K562 (cell line): ENCODE results near the gene NAT8L. TPM values are rescaled to one million over a fixed set of nuclear protein-coding genes. Genes with fewer than 3 reads are reported as not detected.

ENCODE experiments used
- ATAC-seq: fragments of 200-7000 bp; cut with Tn5 transposase; 3 replicates; pipeline ENCODE4 v1.9.1; 2020; ENCODE audit warnings: moderate library complexity
- BruUV-seq: library from RNA; stranded (reverse); fragments of 400-500 nt; replicated peaks from 2 replicates; lab custom pipeline; 2021; lab: Mats Ljungman, UMichigan
- CTCF ChIA-PET: fragments of 300-600 bp; formaldehyde crosslinking; extraction: SDS; loops from one replicate; lab custom pipeline; 2021; ENCODE audit warnings: low intra/inter-chr PET ratio; lab: Yijun Ruan, JAX
- POLR2A ChIA-PET: fragments of 300-600, 350-650 bp; sonication (Branson Sonifier 250); formaldehyde crosslinking; extraction: SDS; loops from one replicate; lab custom pipeline; 2021; ENCODE audit warnings: antibody characterized with exemption, inconsistent platforms; lab: Yijun Ruan, JAX
- DNase-seq, 4 experiments: peaks; one replicate each; pipeline versions ENCODE4 v3.0.0 to v3.0.0-alpha.2; 2011 to 2018; ENCODE audit warnings: low spot score in 3 of 4, mixed read lengths in 3 of 4; ENCODE audit errors: extremely low read depth in 1 of 4
- FAIRE-seq: peaks from 2 replicates; lab custom pipeline; 2011; peaks lifted over from hg19 to GRCh38; lab: Jason Lieb, UNC
- H2AFZ ChIP-seq: 2 replicates; pipeline ENCODE4 v1.6.0; 2011; ENCODE audit warnings: low read depth, low read length, control low read depth, inconsistent platforms
- H3K27ac ChIP-seq: fragments of 200-600 bp; 3 replicates; pipeline ENCODE4 v1.8.0; 2011; ENCODE audit warnings: low read depth, mild to moderate bottlenecking, control low read depth, inconsistent platforms, low read length, moderate library complexity, mixed read lengths; ENCODE audit errors: extremely low read depth
- H3K27me3 ChIP-seq, 2 experiments: fragments of 300-600 bp in 1 of 2; 2 replicates in 1 of 2; 3 replicates in 1 of 2; pipeline versions ENCODE4 v1.6.0 to v1.8.0; 2011; ENCODE audit warnings: inconsistent platforms in 2 of 2, low read length in 2 of 2, mild to moderate bottlenecking in 1 of 2, mixed read lengths in 1 of 2, moderate library complexity in 1 of 2; ENCODE audit not compliant: control insufficient read depth in 2 of 2, insufficient read depth in 2 of 2
- H3K36me3 ChIP-seq: fragments of 300-600 bp; 3 replicates; pipeline ENCODE4 v1.8.0; 2011; ENCODE audit warnings: mild to moderate bottlenecking, low read length, inconsistent platforms; ENCODE audit not compliant: control insufficient read depth, insufficient read depth
- H3K4me1 ChIP-seq, 2 experiments: fragments of 200-600 bp in 1 of 2; replicated peaks in 1 of 2; 2 replicates in 1 of 2; 3 replicates in 1 of 2; pipeline versions ENCODE4 v1.5.1 to v1.8.0; 2011; ENCODE audit warnings: inconsistent platforms in 2 of 2, low read length in 2 of 2, mild to moderate bottlenecking in 1 of 2, mixed read lengths in 1 of 2, moderate library complexity in 1 of 2; ENCODE audit not compliant: control insufficient read depth in 2 of 2, insufficient read depth in 2 of 2
- H3K4me2 ChIP-seq: 2 replicates; pipeline ENCODE4 v1.6.1; 2011; ENCODE audit warnings: low read length, control low read depth, inconsistent platforms, mixed read lengths; ENCODE audit not compliant: insufficient read depth
- H3K4me3 ChIP-seq: fragments of 200-600 bp; sonication (generic), shearing (Covaris generic); 2 replicates; pipeline ENCODE4 v1.5.1; 2016; ENCODE audit warnings: control low read depth, inconsistent platforms
- H3K79me2 ChIP-seq: fragments of 200-600 bp; 3 replicates; pipeline ENCODE4 v1.8.0; 2011; ENCODE audit warnings: low read length, inconsistent platforms; ENCODE audit not compliant: control insufficient read depth, insufficient read depth
- H3K9ac ChIP-seq, 2 experiments: 2 replicates each; pipeline versions ENCODE4 v1.6.0 to v1.6.1; 2011; ENCODE audit warnings: low read depth in 2 of 2, low read length in 2 of 2, control low read depth in 1 of 2, inconsistent platforms in 1 of 2, mild to moderate bottlenecking in 1 of 2, mixed read lengths in 1 of 2; ENCODE audit not compliant: insufficient read depth in 1 of 2
- H3K9me1 ChIP-seq: one replicate; pipeline ENCODE4 v1.6.0; 2011; ENCODE audit warnings: inconsistent platforms, mild to moderate bottlenecking, low read length, moderate library complexity; ENCODE audit not compliant: control insufficient read depth, insufficient read depth
- H3K9me3 ChIP-seq: replicated peaks from 2 replicates; pipeline ENCODE4 v1.5.1; 2011; ENCODE audit warnings: low read depth, low read length, inconsistent platforms; ENCODE audit not compliant: control insufficient read depth, insufficient read depth
- H4K20me1 ChIP-seq: replicated peaks from 2 replicates; pipeline ENCODE4 v1.6.1; 2011; ENCODE audit warnings: low read length, inconsistent platforms, mixed read lengths; ENCODE audit not compliant: control insufficient read depth, insufficient read depth
- ADNP ChIP-seq: fragments of 200-800 bp; sonication (Bioruptor generic); IDR thresholded peaks from 2 replicates; pipeline ENCODE4 v1.6.1; 2016; ENCODE audit warnings: missing genetic modification characterization, missing compliant biosample characterization
- E2F6 ChIP-seq, 2 experiments: IDR thresholded peaks; 2 replicates each; pipeline ENCODE4 v1.6.1; 2011; ENCODE audit warnings: borderline replicate concordance in 1 of 2, control low read depth in 1 of 2, low read depth in 1 of 2, low read length in 1 of 2, mild to moderate bottlenecking in 1 of 2, mixed read lengths in 1 of 2, moderate library complexity in 1 of 2; ENCODE audit not compliant: insufficient read depth in 1 of 2, insufficient read length in 1 of 2, poor library complexity in 1 of 2, severe bottlenecking in 1 of 2; ENCODE audit errors: extremely low read depth in 1 of 2
- HBP1 ChIP-seq: fragments of 450-650 bp; formaldehyde crosslinking; IDR thresholded peaks from 2 replicates; pipeline ENCODE4 v1.4.0; 2022; ENCODE audit warnings: missing genetic modification characterization
- HES1 ChIP-seq: fragments of 450-650 bp; IDR thresholded peaks from 2 replicates; pipeline ENCODE4 v1.6.1; 2016; ENCODE audit warnings: low read depth, mild to moderate bottlenecking, moderate library complexity
- JUNB ChIP-seq: fragments of 450-650 bp; formaldehyde crosslinking; conservative IDR thresholded peaks from 2 replicates; pipeline ENCODE4 v1.4.0; 2020; ENCODE audit warnings: mild to moderate bottlenecking
- MAZ ChIP-seq, 2 experiments: fragments of 450-650 bp in 1 of 2; sonication (generic) in 1 of 2; formaldehyde crosslinking; IDR thresholded peaks in 1 of 2; conservative IDR thresholded peaks in 1 of 2; 2 replicates each; pipeline versions ENCODE4 v1.4.0 to v1.5.0; 2020; ENCODE audit warnings: mild to moderate bottlenecking in 1 of 2, missing genetic modification reagents in 1 of 2
- NFE2L1 ChIP-seq: fragments of 450-650 bp; IDR thresholded peaks from 2 replicates; pipeline ENCODE4 v1.6.1; 2016; ENCODE audit warnings: missing genetic modification characterization, low read depth, mild to moderate bottlenecking, missing compliant biosample characterization, moderate library complexity, borderline replicate concordance
- RBFOX2 ChIP-seq: fragments of 200-400 bp; formaldehyde crosslinking; IDR thresholded peaks from 2 replicates; pipeline ENCODE4 v1.6.1; 2017; ENCODE audit warnings: low read depth, mild to moderate bottlenecking, low read length, moderate library complexity
- SMARCA5 ChIP-seq: fragments of 450-650 bp; IDR thresholded peaks from 2 replicates; pipeline ENCODE4 v1.6.1; 2016
- TEAD2 ChIP-seq: fragments of 450-650 bp; IDR thresholded peaks from 2 replicates; pipeline ENCODE4 v1.6.1; 2016; ENCODE audit warnings: missing genetic modification characterization, control low read depth, missing compliant biosample characterization
- ZNF217 ChIP-seq: sonication (generic); formaldehyde crosslinking; IDR thresholded peaks from 2 replicates; pipeline ENCODE4 v1.8.0; 2022; ENCODE audit warnings: mild to moderate bottlenecking, missing genetic modification reagents
- WGBS: fragments of 100-300 bp; shearing (Covaris generic); methylation state at CpG from one replicate; pipeline ENCODE4 v1.1.6; 2016; ENCODE audit warnings: low coverage, mixed read lengths; ENCODE audit not compliant: insufficient coverage; ENCODE audit errors: missing lambda C conversion rate; 5-methylcytosine and 5-hydroxymethylcytosine counted together
- in situ Hi-C: fragments of 300-500 bp; cut with MboI; formaldehyde crosslinking; loops from 4 replicates; pipeline ENCODE4 v1.15.0; 2018; ENCODE audit warnings: inconsistent platforms, mixed read lengths
- intact Hi-C: fragments of 100-400 bp; cut with micrococcal nuclease; formaldehyde crosslinking; loops from 2 replicates; pipeline ENCODE4 v1.14.2; 2022
- polyA plus RNA-seq, 8 experiments: library from polyadenylated mRNA; depleted of rRNA in 4 of 8; stranded (reverse) in 5 of 8; unstranded in 3 of 8; fragments of >200 nt; fragmentation: Nextera tagmentation in 2 of 8; fragmentation: Illumina TruSeq in 1 of 8; extraction: Ambion mirVana in 2 of 8; extraction: Trizol in 1 of 8; gene quantifications; 2 replicates each; pipeline versions ENCODE4 v1.2.1 to v1.2.3, GENCODE V29; 2011 to 2014; ENCODE audit warnings: inconsistent platforms in 1 of 8, missing spikeins in 1 of 8
- total RNA-seq, 7 experiments: library from RNA; depleted of rRNA in 6 of 7; stranded (reverse); fragments of >200 nt in 6 of 7; fragmentation: Illumina TruSeq in 2 of 7; extraction: Trizol in 2 of 7; gene quantifications; 2 replicates each; pipeline versions ENCODE4 v1.2.1 to v1.2.3, GENCODE V29; 2011 to 2021; ENCODE audit warnings: low replicate concordance in 1 of 7

The NAT8L gene
- total and polyA plus RNA-seq, 9 of the 15 experiments (the other 6 are each of a cell fraction or from before 2014, with no cell fraction given): 0.06 to 11.0 (median 1.5) TPM

GRCh38 chr4:2043396-2044118 is 15.6 kb upstream of the NAT8L start:
- no peak for FAIRE-seq
- TSS peak; percentile 62 for BruUV-seq

GRCh38 chr4:2044119-2044485 is 15.0 kb upstream of the NAT8L start:
- Histone ChIP-seq H3K4me1 (peaks cover 0 to 63% of the 10 kb centered on the region in 2 experiments; a peak in 2 of 5 replicates), H3K27me3 (no peaks in the 10 kb centered on the region), H2AFZ (no peak overlapping the region), H3K9ac (no peak overlapping the region), H3K27ac (no peak overlapping the region), H3K4me3 (no peak overlapping the region), H3K9me1 (no peaks in the 10 kb centered on the region), H3K79me2 (no peaks in the 10 kb centered on the region), H3K9me3 (no peaks in the 10 kb centered on the region), H4K20me1 (no peaks in the 10 kb centered on the region), H3K4me2 (no peak overlapping the region), H3K36me3 (no peaks in the 10 kb centered on the region)
- FAIRE-seq (no peak), ATAC-seq (no peak), DNase-seq (no peak)
- no TSS peak for BruUV-seq
- CTCF ChIA-PET: no interaction called here
- in situ Hi-C loops: no loop called here
- POLR2A ChIA-PET: interaction anchor here (1.3 kb wide), 1 partner anchor 12 kb away, joined by 3 read pairs; no protein-coding TSS in a partner anchor
- WGBS: 81% methylated on average over 6 of the region's 6 CpGs
- intact Hi-C loops: loop anchor here (5.0 kb wide), 1 partner anchor 37 kb away; the partner anchor contains the start of gene NELFA
- TF ChIP-seq HES1 (no peak), MAZ (CRISPR knock-in tag; conservative IDR thresholded peaks at IDR 0.05 in 1 of 2, IDR thresholded peaks at IDR 0.05 in 1 of 2) (no peak), ZNF217 (CRISPR knock-in tag) (no peak), SMARCA5 (no peak), E2F6 (IDR thresholded peaks at IDR 0.05; ENCODE audit: borderline replicate concordance in 1 of 2, extremely low read depth in 1 of 2, insufficient read depth in 1 of 2, insufficient read length in 1 of 2, low read depth in 1 of 2, low read length in 1 of 2, poor library complexity in 1 of 2, severe bottlenecking in 1 of 2) (no peak), ADNP (tag) (no peak), NFE2L1 (tag) (no peak), TEAD2 (tag) (no peak), HBP1 (CRISPR knock-in tag) (no peak)

More at GRCh38 chr4:2043396-2044118, 15.6 kb upstream of the NAT8L start:
- Histone ChIP-seq H4K20me1 (no peaks in the 10 kb centered on the region), H2AFZ (no peak overlapping the region), H3K27ac (no peak overlapping the region), H3K79me2 (no peaks in the 10 kb centered on the region), H3K36me3 (no peaks in the 10 kb centered on the region), H3K9me3 (no peaks in the 10 kb centered on the region), H3K4me3 (no peak overlapping the region), H3K4me2 (no peak overlapping the region), H3K9me1 (no peaks in the 10 kb centered on the region), H3K4me1 (peaks cover 0 to 63% of the 10 kb centered on the region in 2 experiments; a peak in 2 of 5 replicates), H3K27me3 (no peaks in the 10 kb centered on the region), H3K9ac (peak overlapping the region in 1 of 2 experiments; percentile 52; a peak in 1 of 4 replicates)
- no peak for DNase-seq
- intact Hi-C loops (loop anchor here (5.0 kb wide), 1 partner anchor 36 kb away; the partner anchor contains the start of gene NELFA), in situ Hi-C loops (no loop called here)
- CTCF ChIA-PET: no interaction called here
- 87% methylated on average over 9 of the region's 18 CpGs for WGBS
- ATAC-seq: no peak
- TF ChIP-seq RBFOX2: peak; percentile 28
- TF ChIP-seq JUNB (CRISPR knock-in tag): no peak
- POLR2A ChIA-PET: interaction anchor here (1.3 kb wide), 1 partner anchor 13 kb away, joined by 3 read pairs; no protein-coding TSS in a partner anchor
